CD4-positive, alpha-beta T cell treated with Interleukin-1 beta for 1 hour (primary cell): Measurements from ENCODE around the gene FCGR3B.
"Not testable (repeated sequence)": the region's sequence is repeated elsewhere in the genome, so short reads cannot be mapped to it uniquely, and the experiment has no call there.

Experiments
- DNase-seq, 2 donors: peaks; one replicate each; pipeline ENCODE4 v3.0.0-alpha.2; 2020 to 2022

The FCGR3B gene

DNA sequence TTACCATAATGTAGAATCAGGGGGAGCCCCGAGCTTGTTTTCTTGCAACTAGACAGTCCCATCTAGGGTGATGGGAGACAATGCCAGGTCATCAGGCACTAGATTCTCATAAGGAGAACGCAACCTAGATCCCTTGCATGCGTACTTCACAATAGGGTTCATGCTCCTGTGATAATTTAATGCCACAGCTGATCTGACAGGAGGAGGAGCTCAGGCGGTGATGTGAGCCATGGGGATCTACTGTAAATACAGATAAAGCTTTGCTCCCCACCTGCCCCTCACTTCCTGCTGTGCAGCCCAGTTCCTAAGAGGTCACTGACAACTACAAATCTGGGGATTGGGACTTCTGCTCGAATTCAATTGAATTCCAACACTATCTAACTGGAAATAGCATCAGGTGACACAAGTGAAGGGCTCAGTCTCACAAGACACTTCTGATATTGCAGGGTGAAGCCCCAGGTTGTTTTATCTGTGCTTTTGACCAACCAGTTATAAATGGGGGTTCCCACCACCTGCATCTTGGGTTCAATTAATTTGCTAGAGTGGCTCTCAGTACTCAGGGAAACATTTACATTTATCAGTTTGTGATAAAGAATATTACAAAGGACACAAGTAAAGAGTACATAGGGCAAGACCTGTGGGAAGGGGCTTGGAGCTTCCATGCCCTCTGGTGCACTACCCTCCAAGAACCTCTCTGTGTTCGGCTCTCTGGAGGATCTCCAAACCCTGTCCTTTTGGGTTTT is 7.4 kb upstream of the FCGR3B start:
- not testable (repeated sequence) for DNase-seq

DNA sequence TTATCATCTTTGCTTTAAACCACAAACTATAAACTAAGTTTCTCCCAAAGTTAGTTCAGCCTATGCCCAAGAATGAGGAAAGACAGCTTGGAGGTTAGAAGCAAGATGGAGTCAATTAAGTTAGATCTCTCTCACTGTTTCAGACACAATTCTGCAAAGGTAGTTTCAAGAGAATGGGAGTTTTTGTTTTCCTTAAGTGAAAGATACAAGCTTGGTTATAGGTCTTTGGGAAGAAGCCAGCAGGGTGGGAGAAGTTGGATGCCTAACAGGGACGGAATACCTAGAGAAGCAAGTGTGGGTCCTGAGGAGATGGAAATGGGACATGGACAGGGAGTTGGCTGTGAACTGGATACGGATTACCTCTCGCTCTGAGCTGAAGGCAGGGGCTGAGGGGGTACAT is 6.0 kb upstream of the FCGR3B start:
- not testable (repeated sequence) for DNase-seq

- peak in 1 of 2 donors; percentile 39 for DNase-seq
These were observed 5.3 kb upstream of the FCGR3B start for GRCh38 chr1:161636189-161636782.

DNA sequence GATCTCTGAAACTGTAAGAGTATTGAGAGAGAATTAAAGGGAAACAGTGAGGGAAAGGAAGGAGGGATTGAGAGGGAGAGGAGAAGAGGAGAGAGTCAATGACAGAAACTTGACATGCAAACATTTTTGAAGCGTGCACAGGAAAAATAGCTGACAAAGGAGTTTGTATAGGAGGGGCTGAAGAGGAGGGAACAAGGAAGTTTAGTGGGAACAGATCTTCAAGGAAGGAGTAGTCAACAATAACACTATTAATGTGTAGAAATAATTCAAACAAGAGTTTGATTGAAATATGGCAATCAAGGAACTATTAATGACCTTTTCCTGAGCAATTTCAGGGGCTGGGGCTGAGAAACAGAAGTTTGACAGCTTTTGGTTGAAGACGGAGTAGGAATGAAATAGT is 4.0 kb upstream of the FCGR3B start:
- DNase-seq, result not testable (repeated sequence)

GRCh38 chr1:161630128-161630742 is 741 bp downstream of the FCGR3B start:
- DNase-seq, result not testable (repeated sequence)

GRCh38 chr1:161626445-161627146 is 4.4 kb downstream of the FCGR3B start:
- peak; percentile 15 to 41 for DNase-seq

DNA sequence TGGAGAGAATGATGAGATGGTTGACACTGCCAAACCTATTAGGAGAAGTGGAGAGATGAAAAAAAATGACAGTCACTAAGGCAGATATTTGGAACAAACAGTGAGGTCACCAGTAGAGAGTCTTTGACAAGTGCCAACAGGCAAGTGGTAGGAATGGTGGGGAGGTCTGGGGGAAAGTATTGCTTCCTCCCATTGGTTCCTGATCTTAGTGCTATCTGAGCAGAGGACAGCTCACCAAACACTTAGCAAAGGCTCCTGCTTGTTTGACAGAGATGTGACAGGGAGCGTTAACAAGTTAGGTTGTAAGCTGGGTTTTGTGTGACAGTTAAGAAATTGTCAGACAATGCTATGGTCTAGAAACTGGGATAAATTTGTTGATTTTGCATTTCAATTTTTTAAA is 6.4 kb downstream of the FCGR3B start:
- peak in 1 of 2 donors; percentile 24 for DNase-seq

DNA sequence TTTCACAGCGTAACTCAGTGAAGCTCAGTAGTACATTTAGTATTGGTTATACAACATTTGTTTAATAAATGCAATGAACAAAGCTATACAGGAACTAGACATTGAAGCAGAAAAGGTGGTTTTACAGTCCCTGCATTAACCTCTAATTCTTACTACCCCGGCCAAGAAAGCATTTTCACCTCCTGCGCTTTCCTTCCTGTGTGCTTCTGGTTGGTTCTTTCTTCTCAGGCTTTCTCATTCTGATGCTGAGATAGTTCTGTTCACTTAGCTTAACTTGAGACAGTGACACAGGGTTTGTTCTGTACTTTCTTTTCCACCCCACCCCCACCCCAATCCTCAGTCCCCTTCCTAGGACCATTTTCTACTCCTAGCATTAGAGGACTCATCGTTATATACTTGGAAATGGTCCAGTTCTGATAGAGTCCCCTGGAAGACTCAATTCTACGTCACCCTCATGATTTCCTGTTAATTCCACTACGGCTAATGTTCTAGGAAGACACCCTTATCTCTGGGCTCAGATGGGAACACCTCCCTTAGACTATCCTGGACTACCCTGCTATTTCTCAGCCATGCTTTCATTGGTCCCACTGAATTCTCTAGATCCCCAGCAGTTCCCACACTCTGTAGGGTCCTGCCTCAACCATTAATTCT is 7.5 kb downstream of the FCGR3B start:
- peak in 1 of 2 donors; percentile 39 for DNase-seq

- peak in 1 of 2 donors; percentile 20 for DNase-seq
These were observed 8.9 kb downstream of the FCGR3B start for GRCh38 chr1:161622054-161622453.

GRCh38 chr1:161621181-161622000 is 9.6 kb downstream of the FCGR3B start:
- peak; percentile 79 to 87 for DNase-seq

- not testable (repeated sequence) for DNase-seq
These were observed 10.6 kb downstream of the FCGR3B start for GRCh38 chr1:161620399-161620798.

GRCh38 chr1:161618517-161618916 is 12.5 kb downstream of the FCGR3B start:
- not testable (repeated sequence) for DNase-seq

DNA sequence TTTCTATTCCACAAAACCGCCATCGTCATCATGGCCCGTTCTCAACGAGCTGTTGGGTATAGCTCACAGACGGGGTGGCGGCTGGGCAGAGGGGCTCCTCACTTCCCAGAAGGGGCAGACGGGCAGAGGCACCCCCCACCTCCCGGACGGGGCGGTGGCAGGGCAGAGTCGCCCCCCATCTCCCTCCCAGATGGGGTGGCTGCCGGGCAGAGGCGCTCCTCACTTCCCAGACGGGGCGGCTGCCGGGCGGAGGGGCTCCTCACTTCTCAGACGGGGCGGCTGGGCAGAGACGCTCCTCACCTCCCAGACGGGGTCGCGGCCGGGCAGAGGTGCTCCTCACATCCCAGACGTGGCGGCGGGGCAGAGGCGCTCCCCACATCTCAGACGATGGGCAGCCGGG is 14.6 kb downstream of the FCGR3B start:
- not testable (repeated sequence) for DNase-seq

GRCh38 chr1:161613142-161613514 is 17.8 kb downstream of the FCGR3B start:
- not testable (repeated sequence) for DNase-seq

- peak; percentile 92 to 93 for DNase-seq
These were observed 18.4 kb downstream of the FCGR3B start for GRCh38 chr1:161612322-161613141.

GRCh38 chr1:161611866-161612321 is 19.1 kb downstream of the FCGR3B start:
- peak in 1 of 2 donors; percentile 11 for DNase-seq

DNA sequence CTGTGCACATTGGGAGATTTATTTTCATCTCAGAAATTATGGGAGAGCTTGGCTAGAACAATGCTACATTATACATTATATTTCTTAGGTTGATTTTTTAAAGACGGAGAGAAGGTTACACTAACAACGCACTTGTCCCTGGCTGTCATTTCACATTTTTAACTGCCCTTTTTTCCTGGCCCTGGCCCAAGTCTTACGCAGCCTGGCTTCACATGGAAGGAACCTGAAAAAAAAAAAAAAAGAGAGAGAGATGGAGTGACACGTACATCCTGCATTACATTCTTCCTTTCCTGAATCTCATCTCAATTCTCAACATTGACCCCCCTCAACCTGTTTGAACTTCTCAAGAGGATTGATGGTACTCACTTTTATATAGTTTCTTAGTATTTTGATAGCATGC is 20.8 kb downstream of the FCGR3B start:
- DNase-seq, result not testable (repeated sequence)

GRCh38 chr1:161606541-161607336 is 24.2 kb downstream of the FCGR3B start:
- not testable (repeated sequence) for DNase-seq

GRCh38 chr1:161605762-161606540 is 25.0 kb downstream of the FCGR3B start:
- DNase-seq, result not testable (repeated sequence)
